ENCODE measurements around the gene PPP1R16B. TPM values are rescaled to one million over a fixed set of nuclear protein-coding genes. Genes with fewer than 3 reads are reported as not detected.

PPP1R16B gene
- total and polyA plus RNA-seq, 2 of the 8 experiments (the other 6 are each of a cell fraction or from before 2014, with no cell fraction given): 2.6 to 8.9 TPM

GRCh38 chr20:38894091-38894847 lies 88.8 kb downstream of the PPP1R16B start (continued):
- no peak for TF ChIP-seq ATF2 (IDR thresholded peaks at IDR 0.05; ENCODE audit: low read length)
